GM12878 (cell line): Measurements from ENCODE around the gene CCDC9B. TPM values are rescaled to one million over a fixed set of nuclear protein-coding genes. Genes with fewer than 3 reads are reported as not detected.
A peak's percentile ranks its signal among the peaks of the same experiment; 100 is the strongest.

ENCODE experiments used
- ASH2L ChIP-seq: fragments of 300-600, 200-600 bp; sonication (generic); IDR thresholded peaks from 2 replicates; pipeline ENCODE4 v1.6.1; 2017; ENCODE audit warnings: low read depth, mild to moderate bottlenecking, borderline replicate concordance
- CEBPZ ChIP-seq: fragments of 150-350 bp; IDR thresholded peaks from 2 replicates; pipeline ENCODE4 v1.6.1; 2016; ENCODE audit warnings: low read depth, low read length
- EZH2 ChIP-seq: IDR thresholded peaks from 2 replicates; pipeline ENCODE4 v1.6.1; 2012; ENCODE audit warnings: low read depth, mild to moderate bottlenecking, control low read depth, inconsistent platforms, low read length, borderline replicate concordance; ENCODE audit not compliant: control insufficient read depth
- GATAD2B ChIP-seq: fragments of 450-650 bp; conservative IDR thresholded peaks from 2 replicates; pipeline ENCODE4 v1.6.1; 2017; ENCODE audit warnings: low read depth, mild to moderate bottlenecking, moderate library complexity
- HDGF ChIP-seq: fragments of 450-650 bp; IDR thresholded peaks from 2 replicates; pipeline ENCODE4 v1.6.1; 2016; ENCODE audit warnings: antibody characterized with exemption
- LARP7 ChIP-seq: fragments of 450-650 bp; IDR thresholded peaks from 2 replicates; pipeline ENCODE4 v1.6.1; 2017; ENCODE audit warnings: mild to moderate bottlenecking
- NBN ChIP-seq: fragments of 450-650 bp; IDR thresholded peaks from 2 replicates; pipeline ENCODE4 v1.6.1; 2016
- NFXL1 ChIP-seq: fragments of 450-650 bp; IDR thresholded peaks from 2 replicates; pipeline ENCODE4 v1.6.1; 2017; ENCODE audit warnings: antibody characterized with exemption, mild to moderate bottlenecking, borderline replicate concordance
- NR2F1 ChIP-seq: fragments of 450-650 bp; conservative IDR thresholded peaks from 2 replicates; pipeline ENCODE4 v1.6.1; 2017; ENCODE audit warnings: mild to moderate bottlenecking
- RAD21 ChIP-seq: IDR thresholded peaks from 2 replicates; pipeline ENCODE4 v1.6.1; 2011; ENCODE audit warnings: mild to moderate bottlenecking, low read depth, low read length, moderate library complexity; ENCODE audit not compliant: insufficient read depth
- RBBP5 ChIP-seq: fragments of 200-600 bp; sonication (generic); conservative IDR thresholded peaks from 2 replicates; pipeline ENCODE4 v1.6.1; 2016
- RELA ChIP-seq: fragments of 450-650 bp; IDR thresholded peaks from 2 replicates; pipeline ENCODE4 v1.8.0; 2014; ENCODE audit warnings: borderline replicate concordance; ENCODE audit not compliant: partially characterized antibody
- SIX5 ChIP-seq: IDR thresholded peaks from 2 replicates; pipeline ENCODE4 v1.6.1; 2011; ENCODE audit warnings: mild to moderate bottlenecking, low read depth, low read length, moderate library complexity; ENCODE audit not compliant: severe bottlenecking
- TAF1 ChIP-seq: IDR thresholded peaks from 2 replicates; pipeline ENCODE4 v1.6.1; 2011; ENCODE audit warnings: mild to moderate bottlenecking, low read depth, low read length, borderline replicate concordance
- USF2 ChIP-seq: IDR thresholded peaks from 2 replicates; pipeline ENCODE4 v1.6.1; 2011; ENCODE audit warnings: low read depth, low read length, improper control_type of control experiment, borderline replicate concordance
- ZBED1 ChIP-seq: IDR thresholded peaks from 2 replicates; pipeline ENCODE4 v1.6.1; 2016; ENCODE audit warnings: borderline replicate concordance
- ZNF592 ChIP-seq: fragments of 450-650 bp; IDR thresholded peaks from 2 replicates; pipeline ENCODE4 v1.6.1; 2017; ENCODE audit warnings: mild to moderate bottlenecking, moderate library complexity
- ZNF687 ChIP-seq: fragments of 450-650 bp; IDR thresholded peaks from 2 replicates; pipeline ENCODE4 v1.6.1; 2017; ENCODE audit warnings: mild to moderate bottlenecking, moderate library complexity
- ZSCAN29 ChIP-seq: fragments of 450-650 bp; IDR thresholded peaks from 2 replicates; pipeline ENCODE4 v1.6.1; 2017; ENCODE audit warnings: mild to moderate bottlenecking, moderate library complexity
- polyA plus RNA-seq, 11 experiments: library from polyadenylated mRNA; depleted of rRNA in 4 of 11; unstranded in 6 of 11; stranded (reverse) in 5 of 11; fragments of >200 nt; fragmentation: Nextera tagmentation in 4 of 11; fragmentation: Illumina TruSeq in 1 of 11; extraction: Ambion mirVana in 4 of 11; extraction: Trizol in 1 of 11; gene quantifications; 1 replicate in 1 of 11; 2 replicates in 10 of 11; pipeline versions ENCODE4 v1.2.1 to v1.2.3, GENCODE V29; 2011 to 2016; ENCODE audit warnings: inconsistent platforms in 2 of 11, missing spikeins in 2 of 11, low read depth in 1 of 11
- total RNA-seq, 4 experiments: library from RNA; depleted of rRNA in 3 of 4; stranded (reverse); fragments of >200 nt in 3 of 4; fragmentation: Illumina TruSeq in 1 of 4; extraction: Trizol in 1 of 4; gene quantifications; 2 replicates each; pipeline versions ENCODE4 v1.2.1 to v1.2.3, GENCODE V29; 2013 to 2021

CCDC9B gene
- total and polyA plus RNA-seq, 10 of the 15 experiments (the other 5 are each of a cell fraction or from before 2014, with no cell fraction given), result 0.01 to 0.08 (median 0.03) TPM; not detected in 6

- TF ChIP-seq ZNF687 (no peak), RAD21 (peak; percentile 73), HDGF (no peak), USF2 (no peak), ZSCAN29 (no peak), ZNF592 (0 out of 2 replicates have a peak, but pooled peaks have one; percentile 33), GATAD2B (0 out of 2 replicates have a peak, but pooled peaks have one; percentile 22), NBN (0 out of 2 replicates have a peak, but pooled peaks have one; percentile 31), NR2F1 (no peak), EZH2 (no peak), CEBPZ (no peak), NFXL1 (no peak), SIX5 (no peak), ZBED1 (no peak), LARP7 (no peak; the same call in none of the 2 replicates), ASH2L (no peak), TAF1 (no peak), RBBP5 (no peak), RELA (no peak)
Measured at GRCh38 chr15:40338041-40338657, 2.6 kb downstream of the CCDC9B start (continued).
